Liver (tissue), 3 donors: ENCODE results near the gene DGKB.

Experiments
- EGR1 ChIP-seq, 2 donors: IDR thresholded peaks; 2 replicates each; pipeline ENCODE4 v1.6.1; 2016 to 2018; ENCODE audit warnings: antibody characterized with exemption in 2 of 2, low read depth in 2 of 2
- SP1 ChIP-seq: IDR thresholded peaks from 2 replicates; pipeline ENCODE4 v1.6.1; 2018; ENCODE audit warnings: antibody characterized with exemption, mild to moderate bottlenecking
- YY1 ChIP-seq: IDR thresholded peaks from 2 replicates; pipeline ENCODE4 v1.6.1; 2016; ENCODE audit warnings: antibody characterized with exemption, mild to moderate bottlenecking
- TF ChIP-seq, protein P1 (sequence below): fragments of 150-350 bp; IDR thresholded peaks from 2 replicates; pipeline ENCODE4 v1.5.1; 2017; ENCODE audit warnings: improper control_type of control experiment, low read depth, low read length; ENCODE audit not compliant: missing input control
- donor health status: healthy.
- donor health status: healthy.

- TF ChIP-seq, protein P1, sequence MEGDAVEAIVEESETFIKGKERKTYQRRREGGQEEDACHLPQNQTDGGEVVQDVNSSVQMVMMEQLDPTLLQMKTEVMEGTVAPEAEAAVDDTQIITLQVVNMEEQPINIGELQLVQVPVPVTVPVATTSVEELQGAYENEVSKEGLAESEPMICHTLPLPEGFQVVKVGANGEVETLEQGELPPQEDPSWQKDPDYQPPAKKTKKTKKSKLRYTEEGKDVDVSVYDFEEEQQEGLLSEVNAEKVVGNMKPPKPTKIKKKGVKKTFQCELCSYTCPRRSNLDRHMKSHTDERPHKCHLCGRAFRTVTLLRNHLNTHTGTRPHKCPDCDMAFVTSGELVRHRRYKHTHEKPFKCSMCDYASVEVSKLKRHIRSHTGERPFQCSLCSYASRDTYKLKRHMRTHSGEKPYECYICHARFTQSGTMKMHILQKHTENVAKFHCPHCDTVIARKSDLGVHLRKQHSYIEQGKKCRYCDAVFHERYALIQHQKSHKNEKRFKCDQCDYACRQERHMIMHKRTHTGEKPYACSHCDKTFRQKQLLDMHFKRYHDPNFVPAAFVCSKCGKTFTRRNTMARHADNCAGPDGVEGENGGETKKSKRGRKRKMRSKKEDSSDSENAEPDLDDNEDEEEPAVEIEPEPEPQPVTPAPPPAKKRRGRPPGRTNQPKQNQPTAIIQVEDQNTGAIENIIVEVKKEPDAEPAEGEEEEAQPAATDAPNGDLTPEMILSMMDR: no peak
- TF ChIP-seq YY1 (no peak), EGR1 (IDR thresholded peaks at IDR 0.05; ENCODE audit: low read depth in 2 of 2) (no peak), SP1 (no peak)
Observed at GRCh38 chr7:14148974-14149373, 753.6 kb downstream of the DGKB start.
